GM12878 (cell line): ENCODE data around the gene CXCL8. TPM values are rescaled to one million over a fixed set of nuclear protein-coding genes. Genes with fewer than 3 reads are reported as not detected.
A peak's percentile ranks its signal among the peaks of the same experiment; 100 is the strongest.

Source experiments
- ATAC-seq: fragments of 200-7000 bp; cut with Tn5 transposase; 3 replicates; pipeline ENCODE4 v1.9.1; 2020; ENCODE audit warnings: mild to moderate bottlenecking, moderate library complexity
- BruUV-seq: library from RNA; stranded (reverse); fragments of 400-500 nt; replicated peaks from 2 replicates; lab custom pipeline; 2021; lab: Mats Ljungman, UMichigan
- CTCF ChIA-PET: fragments of 300-600 bp; sonication (Branson Sonifier 250); formaldehyde crosslinking; extraction: SDS; loops from one replicate; lab custom pipeline; 2021; ENCODE audit warnings: inconsistent platforms; lab: Yijun Ruan, JAX
- POLR2A ChIA-PET: fragments of 350-600 bp; formaldehyde crosslinking; extraction: SDS; loops from one replicate; lab custom pipeline; 2021; ENCODE audit warnings: inconsistent platforms; lab: Charles Lee
- RAD21 ChIA-PET: fragments of 300-600 bp; sonication (Branson Sonifier 250); formaldehyde crosslinking; loops from one replicate; lab custom pipeline; 2023; ENCODE audit warnings: antibody characterized with exemption; ENCODE audit not compliant: unreplicated experiment; lab: Charles Lee
- SMC1A ChIA-PET: fragments of 300-600 bp; sonication (Branson Sonifier 250); formaldehyde crosslinking; loops from one replicate; lab custom pipeline; 2023; ENCODE audit not compliant: unreplicated experiment, uncharacterized antibody; lab: Charles Lee
- DNase-seq: peaks from one replicate; pipeline ENCODE4 v3.0.0-alpha.2; 2011; ENCODE audit warnings: low read depth, low spot score
- FAIRE-seq: peaks from 3 replicates; lab custom pipeline; 2011; peaks lifted over from hg19 to GRCh38; lab: Jason Lieb, UNC
- H2AFZ ChIP-seq: 2 replicates; pipeline ENCODE4 v1.6.0; 2011; ENCODE audit warnings: low read depth, low read length, control low read depth; ENCODE audit not compliant: control insufficient read depth
- H3K27ac ChIP-seq: 2 replicates; pipeline ENCODE4 v1.5.1; 2011; ENCODE audit warnings: control low read depth; ENCODE audit not compliant: control insufficient read depth, insufficient read depth
- H3K27me3 ChIP-seq, 2 experiments: replicated peaks in 1 of 2; 2 replicates each; pipeline versions ENCODE4 v1.6.0 to v1.6.1; 2011; ENCODE audit warnings: low read length in 1 of 2; ENCODE audit not compliant: control insufficient read depth in 2 of 2, insufficient read depth in 2 of 2
- H3K36me3 ChIP-seq, 2 experiments: 2 replicates each; pipeline ENCODE4 v1.5.1; 2011; ENCODE audit warnings: low read length in 1 of 2; ENCODE audit not compliant: control insufficient read depth in 2 of 2, insufficient read depth in 2 of 2
- H3K4me1 ChIP-seq: 2 replicates; pipeline ENCODE4 v1.6.1; 2011; ENCODE audit warnings: mild to moderate bottlenecking, low read length, moderate library complexity, mixed read lengths; ENCODE audit not compliant: control insufficient read depth, insufficient read depth
- H3K4me2 ChIP-seq: 2 replicates; pipeline ENCODE4 v1.6.0; 2011; ENCODE audit warnings: control low read depth; ENCODE audit not compliant: control insufficient read depth, insufficient read depth
- H3K4me3 ChIP-seq: fragments of 200-600 bp; sonication (generic); 2 replicates; pipeline ENCODE4 v1.5.1; 2016
- H3K79me2 ChIP-seq: 2 replicates; pipeline ENCODE4 v1.6.0; 2011; ENCODE audit warnings: low read length; ENCODE audit not compliant: control insufficient read depth, insufficient read depth
- H3K9ac ChIP-seq: 2 replicates; pipeline ENCODE4 v1.8.0; 2011; ENCODE audit warnings: low read length, control low read depth, mixed read lengths; ENCODE audit not compliant: control insufficient read depth, insufficient read depth
- H3K9me3 ChIP-seq: replicated peaks from 3 replicates; pipeline ENCODE4 v1.5.1; 2011; ENCODE audit warnings: mild to moderate bottlenecking, low read length; ENCODE audit not compliant: control insufficient read depth, insufficient read depth
- H4K20me1 ChIP-seq: 2 replicates; pipeline ENCODE4 v1.6.0; 2011; ENCODE audit not compliant: control insufficient read depth, insufficient read depth
- ATF7 ChIP-seq: fragments of 450-650 bp; IDR thresholded peaks from 2 replicates; pipeline ENCODE4 v1.6.1; 2016; ENCODE audit warnings: low read depth, mild to moderate bottlenecking
- BMI1 ChIP-seq: fragments of 450-650 bp; IDR thresholded peaks from 2 replicates; pipeline ENCODE4 v1.6.1; 2016; ENCODE audit warnings: mild to moderate bottlenecking, moderate library complexity, borderline replicate concordance
- BRCA1 ChIP-seq: IDR thresholded peaks from 2 replicates; pipeline ENCODE4 v1.6.1; 2011; ENCODE audit warnings: low read depth, low read length, improper control_type of control experiment
- CHD2 ChIP-seq: IDR thresholded peaks from 2 replicates; pipeline ENCODE4 v1.6.1; 2011; ENCODE audit warnings: low read depth, low read length, improper control_type of control experiment, borderline replicate concordance
- CREB1 ChIP-seq: IDR thresholded peaks from 2 replicates; pipeline ENCODE4 v1.6.1; 2012; ENCODE audit warnings: low read depth, mild to moderate bottlenecking, inconsistent platforms
- CREM ChIP-seq: IDR thresholded peaks from 2 replicates; pipeline ENCODE4 v1.6.1; 2014; ENCODE audit warnings: antibody characterized with exemption, low read depth
- DPF2 ChIP-seq: fragments of 450-650 bp; IDR thresholded peaks from 2 replicates; pipeline ENCODE4 v1.6.1; 2017; ENCODE audit warnings: mild to moderate bottlenecking
- EP300 ChIP-seq, 2 experiments: fragments of 150-350 bp in 1 of 2; IDR thresholded peaks; 2 replicates each; pipeline ENCODE4 v1.6.1; 2011 to 2012; ENCODE audit warnings: low read depth in 2 of 2, low read length in 2 of 2, borderline replicate concordance in 1 of 2, improper control_type of control experiment in 1 of 2, inconsistent platforms in 1 of 2; ENCODE audit not compliant: control insufficient read depth in 1 of 2
- ETV6 ChIP-seq, 2 experiments: fragments of 450-650 bp in 1 of 2; IDR thresholded peaks in 1 of 2; conservative IDR thresholded peaks in 1 of 2; 2 replicates each; pipeline ENCODE4 v1.6.1; 2014; ENCODE audit warnings: antibody characterized with exemption in 1 of 2, borderline replicate concordance in 1 of 2, low read depth in 1 of 2, mild to moderate bottlenecking in 1 of 2, moderate library complexity in 1 of 2
- IKZF1 ChIP-seq: fragments of 450-650 bp; conservative IDR thresholded peaks from 2 replicates; pipeline ENCODE4 v1.6.1; 2017; ENCODE audit warnings: antibody characterized with exemption, mild to moderate bottlenecking
- IKZF2 ChIP-seq, 2 experiments: fragments of 450-650 bp; IDR thresholded peaks; 2 replicates each; pipeline ENCODE4 v1.6.1; 2017; ENCODE audit warnings: mild to moderate bottlenecking in 2 of 2, moderate library complexity in 2 of 2
- IRF4 ChIP-seq: IDR thresholded peaks from 2 replicates; pipeline ENCODE4 v1.6.1; 2011; ENCODE audit warnings: low read depth, low read length
- JUNB ChIP-seq: IDR thresholded peaks from 2 replicates; pipeline ENCODE4 v1.6.1; 2016; ENCODE audit warnings: antibody characterized with exemption, mild to moderate bottlenecking
- JUND ChIP-seq: IDR thresholded peaks from 2 replicates; pipeline ENCODE4 v1.6.1; 2012; ENCODE audit warnings: low read depth, mild to moderate bottlenecking, low read length, improper control_type of control experiment, moderate library complexity
- NRF1 ChIP-seq: conservative IDR thresholded peaks from 2 replicates; pipeline ENCODE4 v1.6.1; 2011; ENCODE audit warnings: mild to moderate bottlenecking, low read depth, low read length, improper control_type of control experiment
- WGBS: methylation state at CpG from one replicate; pipeline ENCODE4 v1.1.6; 2016; ENCODE audit warnings: low lambda C conversion rate; ENCODE audit not compliant: insufficient replicate concordance, insufficient coverage; ENCODE audit errors: missing lambda C conversion rate; 5-methylcytosine and 5-hydroxymethylcytosine counted together
- in situ Hi-C: fragments of 300-500 bp; cut with MboI; formaldehyde crosslinking; loops from 9 replicates; pipeline ENCODE4 v1.14.3; 2018; ENCODE audit warnings: mixed read lengths
- intact Hi-C: fragments of 100-400 bp; cut with micrococcal nuclease; formaldehyde crosslinking; loops from one replicate; pipeline ENCODE4 v1.14.2; 2022; ENCODE audit not compliant: unreplicated experiment
- polyA plus RNA-seq, 11 experiments: library from polyadenylated mRNA; depleted of rRNA in 4 of 11; unstranded in 6 of 11; stranded (reverse) in 5 of 11; fragments of >200 nt; fragmentation: Nextera tagmentation in 4 of 11; fragmentation: Illumina TruSeq in 1 of 11; extraction: Ambion mirVana in 4 of 11; extraction: Trizol in 1 of 11; gene quantifications; 1 replicate in 1 of 11; 2 replicates in 10 of 11; pipeline versions ENCODE4 v1.2.1 to v1.2.3, GENCODE V29; 2011 to 2016; ENCODE audit warnings: inconsistent platforms in 2 of 11, missing spikeins in 2 of 11, low read depth in 1 of 11
- total RNA-seq, 4 experiments: library from RNA; depleted of rRNA in 3 of 4; stranded (reverse); fragments of >200 nt in 3 of 4; fragmentation: Illumina TruSeq in 1 of 4; extraction: Trizol in 1 of 4; gene quantifications; 2 replicates each; pipeline versions ENCODE4 v1.2.1 to v1.2.3, GENCODE V29; 2013 to 2021
- TF ChIP-seq, protein P1 (sequence below): fragments of 450-650 bp; conservative IDR thresholded peaks from 2 replicates; pipeline ENCODE4 v1.6.1; 2017; ENCODE audit warnings: mild to moderate bottlenecking, moderate library complexity
- TF ChIP-seq, protein P2 (sequence below): fragments of 450-650 bp; formaldehyde crosslinking; IDR thresholded peaks from 2 replicates; pipeline ENCODE4 v1.4.0; 2022; ENCODE audit warnings: mild to moderate bottlenecking, moderate library complexity

The CXCL8 gene
- total and polyA plus RNA-seq, 10 of the 15 experiments (the other 5 are each of a cell fraction or from before 2014, with no cell fraction given): 0.09 to 0.36 (median 0.19) TPM; not detected in 1

DNA sequence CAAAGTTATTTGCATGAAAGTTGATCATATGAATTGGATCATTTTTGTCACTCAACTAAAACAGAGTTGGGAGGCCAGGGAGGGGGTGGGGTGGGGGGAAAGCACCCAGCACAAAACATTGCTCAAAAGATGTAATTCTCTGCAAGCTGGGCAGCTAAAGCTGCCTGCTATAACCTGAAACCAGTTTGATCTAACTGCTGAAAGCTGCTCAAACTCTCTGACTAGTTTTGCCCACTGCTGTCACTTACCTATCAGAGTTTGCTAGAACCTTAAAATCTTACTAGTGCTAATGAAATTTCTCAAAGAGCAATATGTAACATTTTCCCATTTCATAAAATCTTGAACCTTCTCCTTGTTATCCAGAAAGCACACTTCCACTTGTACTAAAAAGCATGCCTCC is 10.4 kb downstream of the CXCL8 start (continued):
- TF ChIP-seq ETV6 (conservative IDR thresholded peaks at IDR 0.05 in 1 of 2, IDR thresholded peaks at IDR 0.05 in 1 of 2; ENCODE audit: borderline replicate concordance in 1 of 2, low read depth in 1 of 2) (no peak), NRF1 (no peak), EP300 (IDR thresholded peaks at IDR 0.05; ENCODE audit: borderline replicate concordance in 1 of 2, control insufficient read depth in 1 of 2, low read depth in 2 of 2, low read length in 2 of 2) (no peak), BRCA1 (no peak), CREB1 (no peak)
- TF ChIP-seq, protein P1, sequence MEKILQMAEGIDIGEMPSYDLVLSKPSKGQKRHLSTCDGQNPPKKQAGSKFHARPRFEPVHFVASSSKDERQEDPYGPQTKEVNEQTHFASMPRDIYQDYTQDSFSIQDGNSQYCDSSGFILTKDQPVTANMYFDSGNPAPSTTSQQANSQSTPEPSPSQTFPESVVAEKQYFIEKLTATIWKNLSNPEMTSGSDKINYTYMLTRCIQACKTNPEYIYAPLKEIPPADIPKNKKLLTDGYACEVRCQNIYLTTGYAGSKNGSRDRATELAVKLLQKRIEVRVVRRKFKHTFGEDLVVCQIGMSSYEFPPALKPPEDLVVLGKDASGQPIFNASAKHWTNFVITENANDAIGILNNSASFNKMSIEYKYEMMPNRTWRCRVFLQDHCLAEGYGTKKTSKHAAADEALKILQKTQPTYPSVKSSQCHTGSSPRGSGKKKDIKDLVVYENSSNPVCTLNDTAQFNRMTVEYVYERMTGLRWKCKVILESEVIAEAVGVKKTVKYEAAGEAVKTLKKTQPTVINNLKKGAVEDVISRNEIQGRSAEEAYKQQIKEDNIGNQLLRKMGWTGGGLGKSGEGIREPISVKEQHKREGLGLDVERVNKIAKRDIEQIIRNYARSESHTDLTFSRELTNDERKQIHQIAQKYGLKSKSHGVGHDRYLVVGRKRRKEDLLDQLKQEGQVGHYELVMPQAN: no peak

DNA sequence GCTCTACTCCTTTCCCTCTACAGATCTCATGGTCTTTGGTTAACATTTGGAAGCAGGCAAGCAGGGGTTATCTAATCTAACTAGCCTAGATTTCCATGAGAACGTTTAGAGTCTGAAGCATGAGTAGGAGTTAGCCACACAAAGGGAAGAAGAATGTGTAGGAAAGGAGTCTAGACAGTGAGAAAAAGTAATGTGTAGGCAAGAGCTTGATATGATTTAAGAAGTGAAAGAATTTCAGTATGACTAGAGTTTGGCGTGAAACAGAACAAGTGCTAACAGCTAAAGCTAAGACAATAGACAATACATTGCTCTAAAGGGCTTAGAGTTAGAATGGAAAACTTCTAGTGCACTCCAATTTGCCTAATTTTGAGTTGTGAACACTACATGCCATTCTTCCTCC is 10.8 kb downstream of the CXCL8 start:
- H3K9ac ChIP-seq: no peak overlapping the region
- DNase-seq: peak; percentile 28
- H3K4me1 ChIP-seq: no peaks in the 10 kb centered on the region
- H3K27ac ChIP-seq: no peak overlapping the region
- no peaks in the 10 kb centered on the region for H3K79me2 ChIP-seq
- H3K4me3 ChIP-seq: no peak overlapping the region
- POLR2A ChIA-PET: no interaction called here
- no peaks in the 10 kb centered on the region for H3K36me3 ChIP-seq
- H3K4me2 ChIP-seq: no peak overlapping the region
- no TSS peak for BruUV-seq
- in situ Hi-C loops: no loop called here
- SMC1A ChIA-PET: interaction anchor here (0.7 to 2.1 kb wide), 7 partner anchors 9 to 111 kb away, joined by 3 to 11 read pairs (median 3); no protein-coding TSS in a partner anchor
- H3K27me3 ChIP-seq: no peaks in the 10 kb centered on the region
- peak; percentile 91 for ATAC-seq
- intact Hi-C loops: no loop called here
- peak; percentile 61 for FAIRE-seq
- CTCF ChIA-PET: interaction anchor here (1.8 kb wide), 1 partner anchor 22 kb away, joined by 5 read pairs; no protein-coding TSS in a partner anchor
- no peaks in the 10 kb centered on the region for H4K20me1 ChIP-seq
- no peak overlapping the region for H2AFZ ChIP-seq
- 0% methylated on average over 2 of the region's 2 CpGs for WGBS
- H3K9me3 ChIP-seq: no peaks in the 10 kb centered on the region
- RAD21 ChIA-PET: interaction anchor here (1.0 kb wide), 2 partner anchors 9 to 17 kb away, joined by 4 to 5 read pairs; no protein-coding TSS in a partner anchor
- TF ChIP-seq IRF4: 0 out of 2 replicates have a peak, but pooled peaks have one; percentile 25
- 0 out of 2 replicates have a peak, but pooled peaks have one; percentile 40 for TF ChIP-seq DPF2
- TF ChIP-seq CREM: no peak
- TF ChIP-seq JUND: peak; percentile 29; the same call in 1 of the 2 replicates
- TF ChIP-seq, protein P2, sequence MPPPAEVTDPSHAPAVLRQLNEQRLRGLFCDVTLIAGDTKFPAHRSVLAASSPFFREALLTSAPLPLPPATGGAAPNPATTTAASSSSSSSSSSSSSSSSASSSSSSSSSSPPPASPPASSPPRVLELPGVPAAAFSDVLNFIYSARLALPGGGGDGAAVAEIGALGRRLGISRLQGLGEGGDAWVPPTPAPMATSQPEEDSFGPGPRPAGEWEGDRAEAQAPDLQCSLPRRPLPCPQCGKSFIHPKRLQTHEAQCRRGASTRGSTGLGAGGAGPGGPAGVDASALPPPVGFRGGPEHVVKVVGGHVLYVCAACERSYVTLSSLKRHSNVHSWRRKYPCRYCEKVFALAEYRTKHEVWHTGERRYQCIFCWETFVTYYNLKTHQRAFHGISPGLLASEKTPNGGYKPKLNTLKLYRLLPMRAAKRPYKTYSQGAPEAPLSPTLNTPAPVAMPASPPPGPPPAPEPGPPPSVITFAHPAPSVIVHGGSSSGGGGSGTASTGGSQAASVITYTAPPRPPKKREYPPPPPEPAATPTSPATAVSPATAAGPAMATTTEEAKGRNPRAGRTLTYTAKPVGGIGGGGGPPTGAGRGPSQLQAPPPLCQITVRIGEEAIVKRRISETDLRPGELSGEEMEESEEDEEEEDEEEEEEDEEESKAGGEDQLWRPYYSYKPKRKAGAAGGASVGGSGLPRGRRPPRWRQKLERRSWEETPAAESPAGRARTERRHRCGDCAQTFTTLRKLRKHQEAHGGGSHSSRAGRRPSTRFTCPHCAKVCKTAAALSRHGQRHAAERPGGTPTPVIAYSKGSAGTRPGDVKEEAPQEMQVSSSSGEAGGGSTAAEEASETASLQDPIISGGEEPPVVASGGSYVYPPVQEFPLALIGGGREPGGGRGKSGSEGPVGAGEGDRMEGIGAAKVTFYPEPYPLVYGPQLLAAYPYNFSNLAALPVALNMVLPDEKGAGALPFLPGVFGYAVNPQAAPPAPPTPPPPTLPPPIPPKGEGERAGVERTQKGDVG (CRISPR knock-in tag): no peak
- peak; percentile 43 for TF ChIP-seq IKZF1
- TF ChIP-seq BMI1: peak; percentile 17; the same call in 1 of the 2 replicates
- TF ChIP-seq ATF7: peak; percentile 39; the same call in 1 of the 2 replicates
- TF ChIP-seq IKZF2 (IDR thresholded peaks at IDR 0.05): peak in 1 of 2 experiments; percentile 42; a peak in 2 of 4 replicates
- peak; percentile 20 to 60; a peak in 3 of 4 replicates for TF ChIP-seq EP300 (IDR thresholded peaks at IDR 0.05; ENCODE audit: borderline replicate concordance in 1 of 2, control insufficient read depth in 1 of 2, low read depth in 2 of 2, low read length in 2 of 2)
- TF ChIP-seq JUNB: peak; percentile 14; the same call in 1 of the 2 replicates
- no peak for TF ChIP-seq CHD2
